Psoas muscle (tissue), 8 donors: Measurements from ENCODE around the gene GMNN. TPM values are rescaled to one million over a fixed set of nuclear protein-coding genes. Genes with fewer than 3 reads are reported as not detected.
"Not testable (repeated sequence)": the region's sequence is repeated elsewhere in the genome, so short reads cannot be mapped to it uniquely, and the experiment has no call there.

Experiments
- ATAC-seq, 4 donors: fragments of 200-7000 bp; cut with Tn5 transposase; one replicate each; pipeline ENCODE4 v1.9.1; 2020; ENCODE audit warnings: moderate library complexity in 3 of 4, mild to moderate bottlenecking in 2 of 4
- DNase-seq, 2 donors: peaks; one replicate each; pipeline ENCODE4 v3.0.0-alpha.2; 2020
- H3K27ac ChIP-seq: fragments of 200-600 bp; one replicate; pipeline ENCODE4 v1.8.0; 2022
- H3K27me3 ChIP-seq, 3 donors: fragments of 200-600 bp in 1 of 3; one replicate each; pipeline versions ENCODE4 v1.6.1 to v1.8.0; 2013 to 2022; ENCODE audit warnings: low read length in 2 of 3, mild to moderate bottlenecking in 2 of 3, moderate library complexity in 1 of 3; ENCODE audit not compliant: insufficient read depth in 3 of 3
- H3K36me3 ChIP-seq, 2 donors: fragments of 200-600 bp in 1 of 2; one replicate each; pipeline versions ENCODE4 v1.6.1 to v1.8.0; 2013 to 2022; ENCODE audit warnings: low read depth in 1 of 2, mild to moderate bottlenecking in 1 of 2, moderate library complexity in 1 of 2; ENCODE audit not compliant: insufficient read depth in 1 of 2
- H3K4me1 ChIP-seq: fragments of 200-600 bp; one replicate; pipeline ENCODE4 v1.8.0; 2022
- H3K4me3 ChIP-seq: fragments of 200-600 bp; one replicate; pipeline ENCODE4 v1.8.0; 2022; ENCODE audit warnings: mild to moderate bottlenecking
- H3K9me3 ChIP-seq: fragments of 200-600 bp; one replicate; pipeline ENCODE4 v1.8.0; 2022
- CTCF ChIP-seq: fragments of 200-600 bp; IDR thresholded peaks from one replicate; pipeline ENCODE4 v1.8.0; 2022; ENCODE audit warnings: antibody characterized with exemption
- WGBS, 3 donors: extraction: QIAGEN DNeasy Blood & Tissue Kit; methylation state at CpG; one replicate each; pipeline versions ENCODE4 v1.1.6 to v1.1.7; 2013; 5-methylcytosine and 5-hydroxymethylcytosine counted together
- intact Hi-C, 2 donors: fragments of 100-400 bp; cut with DNase I; formaldehyde crosslinking; loops; one replicate each; pipeline versions ENCODE4 v1.11.0 to v1.14.2; 2022
- polyA plus RNA-seq, 3 donors: library from polyadenylated mRNA; stranded (reverse); fragments of 200-250 nt; gene quantifications; one replicate each; pipeline ENCODE4 v1.2.3, GENCODE V29; 2013
- total RNA-seq, 4 donors: library from RNA; stranded (reverse); fragmentation: NEBNext Ultra II Directional in 2 of 4; extraction: Animal tissue kit (Norgen Biotek cat#: 25700) in 2 of 4; gene quantifications; one replicate each; pipeline versions ENCODE4 v1.2.1 to v1.2.4, GENCODE V29; 2021 to 2023
- donor health status: healthy with polysubstance abuse.
- donor health status: DM: no; HTN: no; CAD: no; lungs with moderate emphysema.
- donor health status: Bipolar disorder and iron deficiency.
- donor health status: healthy.
- donor health status: DM: yes; HTN: yes; CAD: no.
- donor health status: DM: no; HTN: no; CAD: no.
- donor health status: DM: no; HTN: no; CAD: no.
- donor health status: DM: yes; HTN: yes; CAD: no.

The GMNN gene
- total and polyA plus RNA-seq, 7 donors: 3.5 to 12.2 (median 4.2) TPM

DNA sequence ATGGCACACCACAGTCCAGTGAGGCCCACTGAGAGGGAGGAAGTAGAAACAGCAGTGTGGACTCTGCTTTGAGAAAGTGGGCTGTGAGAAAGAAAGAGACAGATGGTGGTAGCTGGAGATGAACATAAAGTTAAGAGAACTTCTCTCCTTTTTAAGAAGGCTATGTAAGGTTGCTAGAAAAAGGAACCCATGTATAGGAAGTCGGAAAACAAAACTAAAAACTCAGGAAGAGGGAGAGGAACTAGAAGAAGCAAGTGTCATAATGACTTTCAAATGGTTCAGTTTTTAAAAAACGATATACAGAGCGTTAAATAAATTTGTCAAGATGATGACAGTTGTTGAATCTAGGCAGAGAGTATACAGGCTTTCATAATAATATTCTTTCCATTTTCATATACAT lies 25.4 kb upstream of the GMNN start:
- no peak overlapping the region for H3K27ac ChIP-seq
- no peak overlapping the region for H3K4me3 ChIP-seq
- no peaks in the 10 kb centered on the region for H3K4me1 ChIP-seq
- DNase-seq (no peak), ATAC-seq (no peak)
- WGBS, 3 donors: 82 to 85% (median 84%) methylated on average over 3 of the region's 3 CpGs
- no peaks in the 10 kb centered on the region for H3K27me3 ChIP-seq
- no peaks in the 10 kb centered on the region for H3K36me3 ChIP-seq
- no peak for TF ChIP-seq CTCF
- intact Hi-C loops: no loop called here
- no peaks in the 10 kb centered on the region for H3K9me3 ChIP-seq

DNA sequence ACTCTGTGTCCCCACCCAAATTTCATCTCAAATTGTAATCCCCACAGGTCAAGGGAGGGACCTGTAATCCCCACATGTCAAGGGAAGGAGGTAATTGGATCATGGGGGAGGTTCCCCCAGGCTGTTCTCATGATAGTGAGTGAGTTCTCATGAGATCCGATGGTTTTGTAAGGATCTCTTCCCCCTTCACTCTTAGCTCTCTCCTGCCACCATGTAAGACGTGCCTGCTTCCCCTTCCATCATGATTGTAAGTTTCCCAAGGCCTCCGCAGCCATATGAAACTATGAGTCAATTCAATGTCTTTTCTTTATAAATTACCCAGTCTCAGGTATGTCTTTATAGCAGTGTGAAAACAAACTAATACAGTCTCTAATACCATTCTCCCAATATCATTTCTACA lies 23.9 kb upstream of the GMNN start:
- H3K27me3 ChIP-seq, DNase-seq, ATAC-seq, H3K4me3 ChIP-seq, H3K27ac ChIP-seq, intact Hi-C loops, H3K36me3 ChIP-seq, H3K4me1 ChIP-seq, H3K9me3 ChIP-seq: not testable (repeated sequence)
- 76 to 89% (median 83%) methylated on average over 3 of the region's 3 CpGs for WGBS, 3 donors

DNA sequence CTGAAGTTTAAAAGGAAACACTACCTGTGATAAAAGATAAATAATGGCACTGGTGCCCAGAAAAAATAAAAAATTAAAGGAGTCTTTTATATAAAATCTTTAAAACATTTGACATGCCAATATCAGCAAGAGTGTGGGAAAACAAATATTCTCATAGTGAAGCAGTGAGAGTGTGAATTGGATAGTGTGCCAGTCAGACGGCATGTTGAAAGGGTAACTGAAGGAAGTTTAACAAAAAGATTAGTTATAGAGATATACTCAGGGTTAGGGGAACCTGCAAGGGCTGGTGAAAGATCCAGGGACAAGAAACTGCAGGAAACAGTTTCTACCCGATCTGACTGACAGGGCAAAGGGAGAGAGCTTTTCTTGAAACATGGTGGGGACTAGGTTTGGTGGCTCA lies 22.2 kb upstream of the GMNN start:
- H3K27ac ChIP-seq: no peak overlapping the region
- no peak for ATAC-seq
- WGBS, 3 donors: 63 to 66% (median 65%) methylated on average over 2 of the region's 2 CpGs
- H3K27me3 ChIP-seq: no peaks in the 10 kb centered on the region
- no peak for TF ChIP-seq CTCF
- intact Hi-C loops: no loop called here
- no peak for DNase-seq
- no peaks in the 10 kb centered on the region for H3K4me1 ChIP-seq
- H3K9me3 ChIP-seq: no peaks in the 10 kb centered on the region
- no peaks in the 10 kb centered on the region for H3K36me3 ChIP-seq
- no peak overlapping the region for H3K4me3 ChIP-seq

DNA sequence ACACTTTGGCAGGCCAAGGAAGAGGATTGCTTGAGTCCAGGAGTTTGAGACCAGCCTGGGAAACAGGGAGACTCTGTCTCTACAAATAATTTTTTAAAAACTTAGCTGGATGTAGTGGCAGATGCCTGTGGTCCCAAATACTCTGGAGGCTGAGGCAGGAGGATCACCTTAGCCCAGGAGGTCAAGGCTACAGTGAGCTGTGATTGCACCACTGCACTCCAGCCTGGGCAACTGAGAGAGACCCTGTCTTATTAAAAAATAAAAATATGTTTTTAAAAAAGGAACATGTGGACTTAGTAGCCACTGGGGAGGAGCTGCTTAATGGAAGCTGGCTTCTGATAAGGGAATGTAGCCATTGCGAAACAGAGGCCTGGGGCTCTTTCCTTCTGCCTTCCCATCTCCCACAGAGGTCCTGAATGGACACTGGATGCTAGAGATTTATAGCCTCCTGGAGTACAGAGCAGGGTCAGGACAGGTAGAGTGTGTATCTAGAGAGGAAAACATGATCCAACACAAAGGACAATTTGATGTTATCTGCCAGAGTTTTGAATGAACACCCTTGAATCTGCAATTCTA lies 21.7 kb upstream of the GMNN start:
- Histone ChIP-seq H3K27me3 (no peaks in the 10 kb centered on the region), H3K9me3 (no peaks in the 10 kb centered on the region), H3K27ac (no peak overlapping the region), H3K4me3 (no peak overlapping the region), H3K4me1 (no peaks in the 10 kb centered on the region), H3K36me3 (no peaks in the 10 kb centered on the region)
- WGBS, 3 donors: 88 to 89% (median 89%) methylated on average over 1 of the region's 1 CpG
- DNase-seq: no peak
- intact Hi-C loops: no loop called here
- no peak for TF ChIP-seq CTCF
- ATAC-seq: no peak

DNA sequence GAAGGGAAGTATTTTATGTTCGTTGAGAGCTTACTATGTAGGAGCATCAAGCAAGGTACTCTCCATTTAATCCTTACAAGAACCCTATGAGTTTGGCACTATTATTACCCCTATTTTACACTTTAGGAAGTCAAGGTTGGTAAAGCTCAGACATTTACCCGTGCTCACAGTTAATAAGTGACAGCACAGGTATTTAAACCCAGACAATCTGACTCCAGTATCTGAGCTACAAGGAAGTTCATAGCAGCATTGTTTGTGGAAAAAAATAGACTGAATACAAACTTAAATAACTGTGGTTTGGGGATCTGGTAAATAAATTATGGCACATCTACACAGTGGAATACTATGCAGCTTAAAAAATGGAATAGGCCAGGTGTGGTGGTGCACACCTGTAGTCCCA lies 21.2 kb upstream of the GMNN start:
- no peaks in the 10 kb centered on the region for H3K36me3 ChIP-seq
- no peaks in the 10 kb centered on the region for H3K27me3 ChIP-seq
- TF ChIP-seq CTCF: no peak
- H3K4me1 ChIP-seq: no peaks in the 10 kb centered on the region
- intact Hi-C loops: no loop called here
- DNase-seq (no peak), ATAC-seq (no peak)
- 83 to 90% (median 86%) methylated on average over 2 of the region's 2 CpGs for WGBS, 3 donors
- H3K4me3 ChIP-seq: no peak overlapping the region
- H3K9me3 ChIP-seq: no peaks in the 10 kb centered on the region
- no peak overlapping the region for H3K27ac ChIP-seq

GRCh38 chr6:24754378-24754777 lies 20.4 kb upstream of the GMNN start:
- H3K27me3 ChIP-seq, H3K9me3 ChIP-seq, H3K36me3 ChIP-seq, intact Hi-C loops, DNase-seq, ATAC-seq, H3K4me3 ChIP-seq, H3K4me1 ChIP-seq, H3K27ac ChIP-seq: not testable (repeated sequence)
- 73 to 82% (median 78%) methylated on average over 4 of the region's 4 CpGs for WGBS, 3 donors
